Parathyroid adenoma (tissue), 2 donors: ENCODE measurements around the gene TBC1D22A.

ENCODE experiments used
- H2AFZ ChIP-seq: fragments of 300-600 bp; sonication (generic); one replicate; pipeline ENCODE4 v1.7.0; 2017; ENCODE audit warnings: antibody characterized with exemption, mild to moderate bottlenecking
- H3K27ac ChIP-seq: fragments of 300-600 bp; sonication (generic); one replicate; pipeline ENCODE4 v1.7.0; 2017
- H3K27me3 ChIP-seq: fragments of 300-600 bp; sonication (generic); one replicate; pipeline ENCODE4 v1.7.0; 2017; ENCODE audit warnings: low read length; ENCODE audit not compliant: control insufficient read depth, insufficient read depth
- H3K36me3 ChIP-seq: fragments of 300-600 bp; sonication (generic); one replicate; pipeline ENCODE4 v1.7.0; 2017; ENCODE audit warnings: low read length; ENCODE audit not compliant: control insufficient read depth, insufficient read depth
- H3K4me1 ChIP-seq: fragments of 300-600 bp; sonication (generic); one replicate; pipeline ENCODE4 v1.7.0; 2017; ENCODE audit warnings: control low read depth
- H3K4me2 ChIP-seq: fragments of 300-600 bp; sonication (generic); one replicate; pipeline ENCODE4 v1.7.0; 2017; ENCODE audit warnings: low read length
- H3K4me3 ChIP-seq: fragments of 300-600 bp; sonication (generic); one replicate; pipeline ENCODE4 v1.7.0; 2017; ENCODE audit warnings: low read depth, low read length
- H3K79me2 ChIP-seq: fragments of 300-600 bp; sonication (generic); one replicate; pipeline ENCODE4 v1.7.0; 2017; ENCODE audit warnings: control low read depth
- H3K9ac ChIP-seq: fragments of 300-600 bp; sonication (generic); one replicate; pipeline ENCODE4 v1.7.0; 2017; ENCODE audit warnings: mild to moderate bottlenecking
- H3K9me3 ChIP-seq: fragments of 300-600 bp; sonication (generic); one replicate; pipeline ENCODE4 v1.7.0; 2017; ENCODE audit warnings: low read length; ENCODE audit not compliant: control insufficient read depth
- TF ChIP-seq, protein P1 (sequence below): fragments of 300-600 bp; sonication (generic); IDR thresholded peaks from one replicate; pipeline ENCODE4 v1.7.0; 2017; ENCODE audit warnings: antibody characterized with exemption, mild to moderate bottlenecking
- donor health status: primary hyperparathyroidism.

TBC1D22A gene

DNA sequence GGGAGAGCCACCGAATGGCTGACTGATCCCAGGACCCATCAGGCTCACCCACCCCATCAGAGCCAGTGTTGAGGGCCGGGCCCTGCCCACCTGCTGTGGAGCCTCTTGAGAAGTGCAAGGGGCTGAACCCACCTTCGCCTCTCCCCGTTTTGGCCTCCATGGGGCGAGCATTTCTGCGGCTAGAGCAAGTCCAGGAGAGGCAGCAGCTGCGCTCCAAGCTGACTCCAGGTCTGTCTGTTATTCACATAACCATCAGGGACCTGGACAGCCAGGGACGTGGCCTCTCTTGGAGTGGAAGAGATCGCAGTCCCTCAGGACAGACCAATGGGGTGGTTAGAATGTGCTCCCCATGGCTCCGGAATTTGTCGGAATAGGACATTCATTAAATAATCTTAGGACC, 231.8 kb downstream of the TBC1D22A start:
- Histone ChIP-seq H3K4me3 (no peak overlapping the region), H3K4me2 (no peak overlapping the region), H3K36me3 (no peaks in the 10 kb centered on the region), H2AFZ (no peak overlapping the region), H3K9me3 (no peaks in the 10 kb centered on the region), H3K79me2 (no peaks in the 10 kb centered on the region), H3K9ac (no peak overlapping the region), H3K27me3 (no peaks in the 10 kb centered on the region), H3K4me1 (no peaks in the 10 kb centered on the region), H3K27ac (no peak overlapping the region)
- TF ChIP-seq, protein P1, sequence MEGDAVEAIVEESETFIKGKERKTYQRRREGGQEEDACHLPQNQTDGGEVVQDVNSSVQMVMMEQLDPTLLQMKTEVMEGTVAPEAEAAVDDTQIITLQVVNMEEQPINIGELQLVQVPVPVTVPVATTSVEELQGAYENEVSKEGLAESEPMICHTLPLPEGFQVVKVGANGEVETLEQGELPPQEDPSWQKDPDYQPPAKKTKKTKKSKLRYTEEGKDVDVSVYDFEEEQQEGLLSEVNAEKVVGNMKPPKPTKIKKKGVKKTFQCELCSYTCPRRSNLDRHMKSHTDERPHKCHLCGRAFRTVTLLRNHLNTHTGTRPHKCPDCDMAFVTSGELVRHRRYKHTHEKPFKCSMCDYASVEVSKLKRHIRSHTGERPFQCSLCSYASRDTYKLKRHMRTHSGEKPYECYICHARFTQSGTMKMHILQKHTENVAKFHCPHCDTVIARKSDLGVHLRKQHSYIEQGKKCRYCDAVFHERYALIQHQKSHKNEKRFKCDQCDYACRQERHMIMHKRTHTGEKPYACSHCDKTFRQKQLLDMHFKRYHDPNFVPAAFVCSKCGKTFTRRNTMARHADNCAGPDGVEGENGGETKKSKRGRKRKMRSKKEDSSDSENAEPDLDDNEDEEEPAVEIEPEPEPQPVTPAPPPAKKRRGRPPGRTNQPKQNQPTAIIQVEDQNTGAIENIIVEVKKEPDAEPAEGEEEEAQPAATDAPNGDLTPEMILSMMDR, result no peak

DNA sequence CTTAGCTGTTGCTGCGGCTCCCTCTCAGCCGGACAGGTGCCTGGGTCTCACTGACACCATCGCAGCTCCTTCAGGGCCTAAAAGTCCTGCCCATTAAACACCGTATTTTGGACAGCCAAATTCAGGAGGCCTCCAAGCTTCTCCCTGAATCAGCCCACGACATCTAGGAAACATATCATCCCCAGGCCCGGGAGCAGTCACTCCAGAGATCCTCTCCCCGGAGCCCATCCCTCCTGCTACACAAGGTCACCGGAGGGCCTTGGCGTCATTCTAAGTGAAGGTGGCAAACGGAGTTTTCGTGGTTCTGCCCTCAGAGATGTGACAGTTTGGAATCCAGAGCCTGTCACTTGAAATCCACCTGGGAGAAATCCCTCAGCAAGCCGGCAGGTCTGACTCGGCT, 232.5 kb downstream of the TBC1D22A start:
- H3K9me3 ChIP-seq, result no peaks in the 10 kb centered on the region
- H2AFZ ChIP-seq, result no peak overlapping the region
- H3K9ac ChIP-seq, result no peak overlapping the region
- no peaks in the 10 kb centered on the region for H3K79me2 ChIP-seq
- TF ChIP-seq, protein P1, result no peak
- H3K4me2 ChIP-seq, result no peak overlapping the region
- no peaks in the 10 kb centered on the region for H3K36me3 ChIP-seq
- no peaks in the 10 kb centered on the region for H3K27me3 ChIP-seq
- H3K4me3 ChIP-seq, result no peak overlapping the region
- H3K27ac ChIP-seq, result no peak overlapping the region
- no peaks in the 10 kb centered on the region for H3K4me1 ChIP-seq

DNA sequence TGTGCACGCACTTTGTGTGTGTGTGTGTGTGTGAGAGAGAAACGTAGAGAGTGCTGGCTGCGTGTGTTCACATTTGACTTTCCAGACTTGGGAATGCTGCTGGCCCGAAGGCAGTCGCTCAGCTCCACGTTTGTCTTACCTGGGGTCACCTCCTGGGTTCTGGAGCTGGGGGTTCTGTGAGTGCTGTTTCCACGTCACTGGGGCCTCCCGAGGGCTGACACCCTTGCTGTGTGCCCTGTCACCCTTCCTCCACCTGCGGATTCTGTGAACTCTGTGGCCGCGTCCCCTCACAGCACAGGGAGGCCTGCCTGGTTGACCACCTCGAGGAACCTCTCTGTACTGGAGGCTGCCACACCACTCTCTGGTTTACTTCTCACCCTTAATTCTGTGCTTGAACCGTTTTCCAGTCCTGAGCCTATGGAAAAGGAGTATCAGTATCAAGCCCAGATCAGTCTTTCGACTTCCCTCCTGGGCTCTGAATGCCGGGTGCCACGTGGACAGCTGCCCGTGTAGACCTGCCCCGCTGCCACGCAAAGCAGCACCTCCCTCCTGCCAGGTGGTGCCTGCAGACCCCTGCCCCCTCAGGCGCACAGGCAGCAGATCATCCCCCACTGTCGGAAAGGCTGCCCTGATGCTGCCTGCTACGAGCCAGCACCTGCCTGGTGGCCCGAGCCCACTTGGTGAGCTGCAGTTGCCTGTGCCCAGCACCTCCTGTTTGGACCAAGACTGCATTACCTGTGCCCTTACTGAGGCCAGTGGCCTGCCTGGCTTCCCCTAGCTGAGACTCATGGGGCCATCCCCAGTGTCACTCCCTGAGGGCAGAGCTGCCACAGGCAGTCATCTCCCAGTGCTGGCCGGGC, 233.3 kb downstream of the TBC1D22A start:
- Histone ChIP-seq H3K9ac (no peak overlapping the region), H3K9me3 (no peaks in the 10 kb centered on the region), H3K27me3 (no peaks in the 10 kb centered on the region), H3K4me1 (no peaks in the 10 kb centered on the region), H3K27ac (no peak overlapping the region), H3K79me2 (no peaks in the 10 kb centered on the region), H3K4me2 (no peak overlapping the region), H3K4me3 (no peak overlapping the region), H2AFZ (no peak overlapping the region), H3K36me3 (no peaks in the 10 kb centered on the region)
- TF ChIP-seq, protein P1, result no peak

DNA sequence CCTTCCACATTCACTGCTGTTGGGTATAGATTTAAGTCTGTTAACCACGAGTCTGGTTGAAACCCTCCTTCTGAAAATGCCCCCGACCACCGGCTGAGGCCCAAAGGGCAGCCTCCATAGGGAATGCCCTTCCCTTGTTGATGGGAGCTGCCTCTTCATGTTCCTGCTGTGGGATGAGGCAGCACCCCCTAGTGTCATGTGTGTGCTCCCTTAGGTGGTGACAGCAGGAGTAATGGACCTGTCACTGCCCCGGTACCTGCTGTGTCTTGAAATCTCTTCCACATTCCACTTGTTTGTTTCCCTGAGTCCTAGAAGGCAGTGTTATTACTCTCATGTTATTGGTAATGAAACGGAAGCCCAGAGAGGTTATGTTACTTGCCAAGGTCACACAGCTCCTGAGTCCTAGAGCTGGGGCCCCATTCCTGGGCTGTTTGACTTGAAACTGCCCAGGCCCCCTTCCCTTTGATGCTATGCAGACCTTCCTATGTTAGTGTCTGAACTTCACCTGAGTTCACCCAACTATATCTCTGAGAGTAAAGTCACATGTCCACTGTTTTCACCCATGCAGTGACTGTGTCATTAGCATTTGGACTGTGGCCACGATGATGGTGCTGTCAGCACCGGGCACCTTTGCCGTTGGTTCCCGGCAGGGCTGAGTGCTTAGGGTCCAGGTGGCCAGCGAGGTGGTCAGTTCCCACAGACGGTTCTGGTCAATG, 234.3 kb downstream of the TBC1D22A start:
- H3K4me1 ChIP-seq, result no peaks in the 10 kb centered on the region

More for the DNA sequence above, 234.3 kb downstream of the TBC1D22A start:
- H3K36me3 ChIP-seq, result no peaks in the 10 kb centered on the region
- H3K79me2 ChIP-seq, result no peaks in the 10 kb centered on the region
- no peaks in the 10 kb centered on the region for H3K9me3 ChIP-seq
- no peak overlapping the region for H2AFZ ChIP-seq
- H3K27me3 ChIP-seq, result no peaks in the 10 kb centered on the region
- H3K9ac ChIP-seq, result no peak overlapping the region
- TF ChIP-seq, protein P1, result no peak
- no peak overlapping the region for H3K4me3 ChIP-seq
- no peak overlapping the region for H3K4me2 ChIP-seq
- H3K27ac ChIP-seq, result no peak overlapping the region
